SK-N-MC (cell line): Measurements from ENCODE around the gene DDX56.
A peak's percentile ranks its signal among the peaks of the same experiment; 100 is the strongest.

Experiments
- DNase-seq: peaks from one replicate; pipeline ENCODE4 v3.0.0-alpha.2; 2011; ENCODE audit warnings: low read depth, low spot score
- H3K27ac ChIP-seq: fragments of 200-600 bp; sonication (generic); 2 replicates; pipeline ENCODE4 v1.5.1; 2016; ENCODE audit warnings: mixed run types
- H3K36me3 ChIP-seq: fragments of 200-600 bp; sonication (generic); 2 replicates; pipeline ENCODE4 v1.6.1; 2017; ENCODE audit warnings: antibody characterized with exemption, low read length, mixed read lengths; ENCODE audit not compliant: insufficient read depth
- H3K4me3 ChIP-seq: fragments of 200-600 bp; sonication (generic); 2 replicates; pipeline ENCODE4 v1.5.1; 2016
- H3K9ac ChIP-seq: fragments of 200-600 bp; sonication (generic); 2 replicates; pipeline ENCODE4 v1.8.0; 2017; ENCODE audit warnings: mixed run types, mixed read lengths; ENCODE audit not compliant: insufficient read length
- H3K9me3 ChIP-seq: fragments of 200-600 bp; sonication (generic); 2 replicates; pipeline ENCODE4 v1.6.1; 2017; ENCODE audit warnings: low read depth, mild to moderate bottlenecking, antibody characterized with exemption, low read length, moderate library complexity, mixed read lengths
- EZH2 ChIP-seq: fragments of 200-600 bp; sonication (generic); IDR thresholded peaks from one replicate; pipeline ENCODE4 v1.6.1; 2017; ENCODE audit warnings: antibody characterized with exemption
- FOXP2 ChIP-seq: optimal IDR thresholded peaks from 2 replicates; pipeline ENCODE3; 2011; ENCODE audit warnings: mild to moderate bottlenecking, moderate library complexity; ENCODE audit not compliant: insufficient read depth; ENCODE audit errors: extremely low read length, control extremely low read depth
- POLR2AphosphoS5 ChIP-seq: IDR thresholded peaks from 2 replicates; pipeline ENCODE4 v1.6.1; 2012; ENCODE audit warnings: mild to moderate bottlenecking, low read depth, low read length, borderline replicate concordance

The DDX56 gene

GRCh38 chr7:44616545-44616944 lies 42.8 kb upstream of the DDX56 start:
- no peak overlapping the region for H3K4me3 ChIP-seq
- no peak overlapping the region for H3K9ac ChIP-seq

GRCh38 chr7:44615793-44616192 lies 42.1 kb upstream of the DDX56 start:
- peaks cover 9% of the 10 kb centered on the region; the same call in 1 of the 2 replicates for H3K36me3 ChIP-seq
- H3K9ac ChIP-seq, result no peak overlapping the region
- no peaks in the 10 kb centered on the region for H3K9me3 ChIP-seq
- TF ChIP-seq POLR2AphosphoS5, result no peak
- TF ChIP-seq FOXP2, result no peak
- no peak for TF ChIP-seq EZH2
- H3K27ac ChIP-seq, result no peak overlapping the region
- no peak overlapping the region for H3K4me3 ChIP-seq
- no peak for DNase-seq

More at GRCh38 chr7:44616545-44616944, 42.8 kb upstream of the DDX56 start:
- peaks cover 9% of the 10 kb centered on the region; the same call in 1 of the 2 replicates for H3K36me3 ChIP-seq
- H3K27ac ChIP-seq, result no peak overlapping the region
- no peak for TF ChIP-seq POLR2AphosphoS5
- TF ChIP-seq FOXP2, result no peak
- no peak for TF ChIP-seq EZH2
- no peak for DNase-seq
- H3K9me3 ChIP-seq, result no peaks in the 10 kb centered on the region

GRCh38 chr7:44615149-44615611 lies 41.5 kb upstream of the DDX56 start:
- no peak for DNase-seq
- no peaks in the 10 kb centered on the region for H3K9me3 ChIP-seq
- TF ChIP-seq POLR2AphosphoS5 (no peak), EZH2 (no peak), FOXP2 (no peak)
- no peak overlapping the region for H3K9ac ChIP-seq
- no peak overlapping the region for H3K4me3 ChIP-seq
- H3K36me3 ChIP-seq, result peaks cover 9% of the 10 kb centered on the region; the same call in 1 of the 2 replicates
- H3K27ac ChIP-seq, result no peak overlapping the region

- Histone ChIP-seq H3K27ac (no peak overlapping the region), H3K4me3 (no peak overlapping the region), H3K9ac (no peak overlapping the region), H3K9me3 (no peaks in the 10 kb centered on the region), H3K36me3 (no peaks in the 10 kb centered on the region)
- DNase-seq, result no peak
- no peak for TF ChIP-seq FOXP2
Observed at GRCh38 chr7:44609829-44610228, 36.1 kb upstream of the DDX56 start.

- H3K9ac ChIP-seq, result no peak overlapping the region
Observed at GRCh38 chr7:44608916-44609648, 35.4 kb upstream of the DDX56 start.

GRCh38 chr7:44607141-44608068 lies 33.7 kb upstream of the DDX56 start:
- Histone ChIP-seq H3K9ac (peak overlapping the region; percentile 79), H3K9me3 (no peaks in the 10 kb centered on the region), H3K27ac (peak overlapping the region; percentile 58; the same call in 1 of the 2 replicates), H3K4me3 (peak overlapping the region; percentile 100), H3K36me3 (no peaks in the 10 kb centered on the region)
- TF ChIP-seq EZH2 (no peak), POLR2AphosphoS5 (no peak), FOXP2 (no peak)
- no peak for DNase-seq

More at GRCh38 chr7:44608916-44609648, 35.4 kb upstream of the DDX56 start:
- Histone ChIP-seq H3K9me3 (no peaks in the 10 kb centered on the region), H3K27ac (no peak overlapping the region), H3K4me3 (no peak overlapping the region), H3K36me3 (no peaks in the 10 kb centered on the region)
- no peak for DNase-seq
- TF ChIP-seq FOXP2 (no peak), POLR2AphosphoS5 (no peak), EZH2 (no peak)

- H3K4me3 ChIP-seq, result peak within 1 kb of the TSS; percentile 100
- no peaks in the 10 kb centered on the region for H3K36me3 ChIP-seq
- H3K9ac ChIP-seq, result peak within 1 kb of the TSS; percentile 89
- TF ChIP-seq EZH2 (no peak), POLR2AphosphoS5 (peak; percentile 91), FOXP2 (peak; percentile 66)
- DNase-seq, result peak; percentile 87
- peak within 1 kb of the TSS; percentile 89 for H3K27ac ChIP-seq
- H3K9me3 ChIP-seq, result no peaks in the 10 kb centered on the region
Observed at GRCh38 chr7:44606341-44607140, 32.8 kb upstream of the DDX56 start, which contains the start of gene OGDH. Gene OGDH (plus strand): TSS chr7:44606627. CDS start chr7:44624344, 17,717 bp downstream.

GRCh38 chr7:44604941-44605340 lies 31.2 kb upstream of the DDX56 start:
- no peaks in the 10 kb centered on the region for H3K9me3 ChIP-seq
- DNase-seq, result no peak
- no peaks in the 10 kb centered on the region for H3K36me3 ChIP-seq
- H3K9ac ChIP-seq, result no peak overlapping the region
- H3K27ac ChIP-seq, result no peak overlapping the region
- TF ChIP-seq FOXP2 (no peak), EZH2 (no peak), POLR2AphosphoS5 (no peak)
- H3K4me3 ChIP-seq, result no peak overlapping the region
